HepG2 (cell line): ENCODE measurements around the gene ARL16. TPM values are rescaled to one million over a fixed set of nuclear protein-coding genes. Genes with fewer than 3 reads are reported as not detected.

ENCODE experiments used
- HES4 ChIP-seq: sonication (generic); formaldehyde crosslinking; IDR thresholded peaks from 2 replicates; pipeline ENCODE4 v1.9.0; 2021; ENCODE audit warnings: mild to moderate bottlenecking, missing genetic modification reagents, borderline replicate concordance
- KDM4B ChIP-seq: sonication (generic); formaldehyde crosslinking; IDR thresholded peaks from 2 replicates; pipeline ENCODE4 v1.4.0; 2020; ENCODE audit warnings: missing genetic modification reagents
- NAIF1 ChIP-seq: sonication (generic); formaldehyde crosslinking; IDR thresholded peaks from 2 replicates; pipeline ENCODE4 v1.5.0; 2020; ENCODE audit warnings: mild to moderate bottlenecking, missing genetic modification reagents, borderline replicate concordance
- PHB2 ChIP-seq: fragments of 450-650 bp; IDR thresholded peaks from 2 replicates; pipeline ENCODE4 v1.6.1; 2018; ENCODE audit not compliant: partially characterized antibody
- SRSF1 ChIP-seq: fragments of 200-400 bp; formaldehyde crosslinking; optimal IDR thresholded peaks from 2 replicates; pipeline ENCODE3; 2017; ENCODE audit warnings: mild to moderate bottlenecking, low read depth, low read length, moderate library complexity
- ZNF558 ChIP-seq: sonication (generic); formaldehyde crosslinking; IDR thresholded peaks from 2 replicates; pipeline ENCODE4 v1.9.0; 2022; ENCODE audit warnings: mild to moderate bottlenecking, missing genetic modification reagents, borderline replicate concordance
- ZNF670 ChIP-seq: sonication (generic); formaldehyde crosslinking; IDR thresholded peaks from 2 replicates; pipeline ENCODE4 v1.8.0; 2022; ENCODE audit warnings: mild to moderate bottlenecking, missing genetic modification reagents, borderline replicate concordance
- ZNF703 ChIP-seq: sonication (generic); formaldehyde crosslinking; IDR thresholded peaks from 2 replicates; pipeline ENCODE4 v1.5.1; 2020; ENCODE audit warnings: missing genetic modification reagents, mild to moderate bottlenecking, moderate library complexity, borderline replicate concordance
- polyA plus RNA-seq, 8 experiments: library from polyadenylated mRNA; depleted of rRNA in 3 of 8; stranded (reverse) in 7 of 8; unstranded in 1 of 8; fragments of >200 nt; fragmentation: Illumina TruSeq in 4 of 8; extraction: Trizol in 4 of 8; gene quantifications; 2 replicates each; pipeline versions ENCODE4 v1.2.1 to v1.2.3, GENCODE V29; 2011 to 2016; ENCODE audit warnings: low read depth in 4 of 8, missing spikeins in 1 of 8, mixed read lengths in 1 of 8; ENCODE audit not compliant: insufficient read depth in 1 of 8
- total RNA-seq, 5 experiments: library from RNA; depleted of rRNA; stranded (reverse); fragments of >200 nt; fragmentation: Illumina TruSeq; extraction: Trizol; gene quantifications; 2 replicates each; pipeline ENCODE4 v1.2.3, GENCODE V29; 2016; ENCODE audit warnings: low read depth in 1 of 5
- TF ChIP-seq, protein P1 (sequence below): IDR thresholded peaks from 2 replicates; pipeline ENCODE4 v1.6.1; 2012; ENCODE audit warnings: inconsistent platforms
- TF ChIP-seq, protein P2 (sequence below): sonication (generic); formaldehyde crosslinking; conservative IDR thresholded peaks from 2 replicates; pipeline ENCODE4 v1.4.0; 2020; ENCODE audit warnings: missing genetic modification reagents
- TF ChIP-seq, protein P3 (sequence below): sonication (generic); formaldehyde crosslinking; IDR thresholded peaks from 2 replicates; pipeline ENCODE4 v1.4.0; 2020; ENCODE audit warnings: missing genetic modification reagents, borderline replicate concordance
- TF ChIP-seq, protein P4 (sequence below): sonication (generic); formaldehyde crosslinking; IDR thresholded peaks from 2 replicates; pipeline ENCODE4 v1.8.0; 2022; ENCODE audit warnings: mild to moderate bottlenecking, missing genetic modification reagents, moderate library complexity
- TF ChIP-seq, protein P5 (sequence below): sonication (generic); formaldehyde crosslinking; IDR thresholded peaks from 2 replicates; pipeline ENCODE4 v1.9.0; 2022; ENCODE audit warnings: missing genetic modification reagents, mild to moderate bottlenecking, borderline replicate concordance

The ARL16 gene
- total and polyA plus RNA-seq, 2 of the 13 experiments (the other 11 are each of a cell fraction or from before 2014, with no cell fraction given): 20.8 to 30.8 TPM

DNA sequence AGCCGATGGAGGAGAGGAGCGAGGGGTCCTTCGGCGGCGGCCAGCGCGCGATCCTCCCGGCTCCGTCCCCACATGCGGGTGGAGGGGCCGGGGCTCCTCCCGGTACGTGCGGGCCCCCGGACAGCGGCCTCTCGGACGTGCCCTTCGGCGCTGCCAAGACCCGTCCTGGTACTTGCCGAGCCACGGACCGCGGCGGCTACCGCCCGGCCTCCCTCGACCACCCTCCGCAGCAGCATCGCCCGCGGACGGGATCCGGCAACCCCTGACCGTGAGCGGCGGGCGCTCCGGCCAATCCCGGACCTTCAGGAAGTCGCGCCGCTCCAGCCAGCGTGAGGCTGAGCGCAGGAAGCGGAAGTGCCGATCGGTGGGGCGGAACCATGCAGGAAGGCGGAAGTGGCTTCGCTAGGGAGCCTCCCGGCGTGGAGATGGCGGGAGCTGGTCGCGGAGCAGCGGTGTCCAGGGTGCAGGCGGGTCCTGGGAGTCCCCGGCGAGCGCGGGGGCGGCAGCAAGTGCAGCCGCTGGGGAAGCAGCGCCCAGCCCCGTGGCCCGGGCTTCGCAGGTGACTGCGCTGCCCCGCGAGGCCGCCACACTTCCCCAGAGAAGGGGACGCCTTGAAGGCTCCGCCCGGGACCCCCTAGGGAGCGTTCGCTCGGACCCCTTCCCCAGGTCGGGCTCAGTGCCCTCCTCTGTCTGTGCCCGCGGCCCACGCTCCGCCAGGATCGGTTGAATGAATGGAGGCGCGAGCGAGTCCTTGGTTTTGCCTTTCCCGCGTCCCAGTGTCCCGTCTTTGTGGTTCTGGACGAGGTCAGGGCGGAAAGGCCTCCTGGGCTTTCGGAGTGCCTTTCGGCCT, 17.0 kb downstream of the ARL16 start, which contains the start of the genes CCDC137 and OXLD1 (continued):
- TF ChIP-seq, protein P1, sequence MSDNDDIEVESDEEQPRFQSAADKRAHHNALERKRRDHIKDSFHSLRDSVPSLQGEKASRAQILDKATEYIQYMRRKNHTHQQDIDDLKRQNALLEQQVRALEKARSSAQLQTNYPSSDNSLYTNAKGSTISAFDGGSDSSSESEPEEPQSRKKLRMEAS: peak; percentile 95
- TF ChIP-seq NAIF1 (CRISPR knock-in tag) (0 out of 2 replicates have a peak, but pooled peaks have one; percentile 51), KDM4B (CRISPR knock-in tag) (peak; percentile 77; the same call in 1 of the 2 replicates), HES4 (CRISPR knock-in tag) (peak; percentile 88; the same call in 1 of the 2 replicates), ZNF558 (CRISPR knock-in tag) (no peak), SRSF1 (no peak), ZNF670 (peak; percentile 71; the same call in 1 of the 2 replicates), ZNF703 (CRISPR knock-in tag) (0 out of 2 replicates have a peak, but pooled peaks have one; percentile 69), PHB2 (no peak)
- TF ChIP-seq, protein P2, sequence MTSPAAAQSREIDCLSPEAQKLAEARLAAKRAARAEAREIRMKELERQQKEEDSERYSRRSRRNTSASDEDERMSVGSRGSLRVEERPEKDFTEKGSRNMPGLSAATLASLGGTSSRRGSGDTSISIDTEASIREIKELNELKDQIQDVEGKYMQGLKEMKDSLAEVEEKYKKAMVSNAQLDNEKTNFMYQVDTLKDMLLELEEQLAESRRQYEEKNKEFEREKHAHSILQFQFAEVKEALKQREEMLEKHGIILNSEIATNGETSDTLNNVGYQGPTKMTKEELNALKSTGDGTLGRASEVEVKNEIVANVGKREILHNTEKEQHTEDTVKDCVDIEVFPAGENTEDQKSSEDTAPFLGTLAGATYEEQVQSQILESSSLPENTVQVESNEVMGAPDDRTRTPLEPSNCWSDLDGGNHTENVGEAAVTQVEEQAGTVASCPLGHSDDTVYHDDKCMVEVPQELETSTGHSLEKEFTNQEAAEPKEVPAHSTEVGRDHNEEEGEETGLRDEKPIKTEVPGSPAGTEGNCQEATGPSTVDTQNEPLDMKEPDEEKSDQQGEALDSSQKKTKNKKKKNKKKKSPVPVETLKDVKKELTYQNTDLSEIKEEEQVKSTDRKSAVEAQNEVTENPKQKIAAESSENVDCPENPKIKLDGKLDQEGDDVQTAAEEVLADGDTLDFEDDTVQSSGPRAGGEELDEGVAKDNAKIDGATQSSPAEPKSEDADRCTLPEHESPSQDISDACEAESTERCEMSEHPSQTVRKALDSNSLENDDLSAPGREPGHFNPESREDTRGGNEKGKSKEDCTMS (CRISPR knock-in tag): no peak
- TF ChIP-seq, protein P3, sequence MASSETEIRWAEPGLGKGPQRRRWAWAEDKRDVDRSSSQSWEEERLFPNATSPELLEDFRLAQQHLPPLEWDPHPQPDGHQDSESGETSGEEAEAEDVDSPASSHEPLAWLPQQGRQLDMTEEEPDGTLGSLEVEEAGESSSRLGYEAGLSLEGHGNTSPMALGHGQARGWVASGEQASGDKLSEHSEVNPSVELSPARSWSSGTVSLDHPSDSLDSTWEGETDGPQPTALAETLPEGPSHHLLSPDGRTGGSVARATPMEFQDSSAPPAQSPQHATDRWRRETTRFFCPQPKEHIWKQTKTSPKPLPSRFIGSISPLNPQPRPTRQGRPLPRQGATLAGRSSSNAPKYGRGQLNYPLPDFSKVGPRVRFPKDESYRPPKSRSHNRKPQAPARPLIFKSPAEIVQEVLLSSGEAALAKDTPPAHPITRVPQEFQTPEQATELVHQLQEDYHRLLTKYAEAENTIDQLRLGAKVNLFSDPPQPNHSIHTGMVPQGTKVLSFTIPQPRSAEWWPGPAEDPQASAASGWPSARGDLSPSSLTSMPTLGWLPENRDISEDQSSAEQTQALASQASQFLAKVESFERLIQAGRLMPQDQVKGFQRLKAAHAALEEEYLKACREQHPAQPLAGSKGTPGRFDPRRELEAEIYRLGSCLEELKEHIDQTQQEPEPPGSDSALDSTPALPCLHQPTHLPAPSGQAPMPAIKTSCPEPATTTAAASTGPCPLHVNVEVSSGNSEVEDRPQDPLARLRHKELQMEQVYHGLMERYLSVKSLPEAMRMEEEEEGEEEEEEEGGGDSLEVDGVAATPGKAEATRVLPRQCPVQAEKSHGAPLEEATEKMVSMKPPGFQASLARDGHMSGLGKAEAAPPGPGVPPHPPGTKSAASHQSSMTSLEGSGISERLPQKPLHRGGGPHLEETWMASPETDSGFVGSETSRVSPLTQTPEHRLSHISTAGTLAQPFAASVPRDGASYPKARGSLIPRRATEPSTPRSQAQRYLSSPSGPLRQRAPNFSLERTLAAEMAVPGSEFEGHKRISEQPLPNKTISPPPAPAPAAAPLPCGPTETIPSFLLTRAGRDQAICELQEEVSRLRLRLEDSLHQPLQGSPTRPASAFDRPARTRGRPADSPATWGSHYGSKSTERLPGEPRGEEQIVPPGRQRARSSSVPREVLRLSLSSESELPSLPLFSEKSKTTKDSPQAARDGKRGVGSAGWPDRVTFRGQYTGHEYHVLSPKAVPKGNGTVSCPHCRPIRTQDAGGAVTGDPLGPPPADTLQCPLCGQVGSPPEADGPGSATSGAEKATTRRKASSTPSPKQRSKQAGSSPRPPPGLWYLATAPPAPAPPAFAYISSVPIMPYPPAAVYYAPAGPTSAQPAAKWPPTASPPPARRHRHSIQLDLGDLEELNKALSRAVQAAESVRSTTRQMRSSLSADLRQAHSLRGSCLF: peak; percentile 85; the same call in 1 of the 2 replicates
- TF ChIP-seq, protein P4, sequence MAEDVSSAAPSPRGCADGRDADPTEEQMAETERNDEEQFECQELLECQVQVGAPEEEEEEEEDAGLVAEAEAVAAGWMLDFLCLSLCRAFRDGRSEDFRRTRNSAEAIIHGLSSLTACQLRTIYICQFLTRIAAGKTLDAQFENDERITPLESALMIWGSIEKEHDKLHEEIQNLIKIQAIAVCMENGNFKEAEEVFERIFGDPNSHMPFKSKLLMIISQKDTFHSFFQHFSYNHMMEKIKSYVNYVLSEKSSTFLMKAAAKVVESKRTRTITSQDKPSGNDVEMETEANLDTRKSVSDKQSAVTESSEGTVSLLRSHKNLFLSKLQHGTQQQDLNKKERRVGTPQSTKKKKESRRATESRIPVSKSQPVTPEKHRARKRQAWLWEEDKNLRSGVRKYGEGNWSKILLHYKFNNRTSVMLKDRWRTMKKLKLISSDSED: no peak
- TF ChIP-seq, protein P5, sequence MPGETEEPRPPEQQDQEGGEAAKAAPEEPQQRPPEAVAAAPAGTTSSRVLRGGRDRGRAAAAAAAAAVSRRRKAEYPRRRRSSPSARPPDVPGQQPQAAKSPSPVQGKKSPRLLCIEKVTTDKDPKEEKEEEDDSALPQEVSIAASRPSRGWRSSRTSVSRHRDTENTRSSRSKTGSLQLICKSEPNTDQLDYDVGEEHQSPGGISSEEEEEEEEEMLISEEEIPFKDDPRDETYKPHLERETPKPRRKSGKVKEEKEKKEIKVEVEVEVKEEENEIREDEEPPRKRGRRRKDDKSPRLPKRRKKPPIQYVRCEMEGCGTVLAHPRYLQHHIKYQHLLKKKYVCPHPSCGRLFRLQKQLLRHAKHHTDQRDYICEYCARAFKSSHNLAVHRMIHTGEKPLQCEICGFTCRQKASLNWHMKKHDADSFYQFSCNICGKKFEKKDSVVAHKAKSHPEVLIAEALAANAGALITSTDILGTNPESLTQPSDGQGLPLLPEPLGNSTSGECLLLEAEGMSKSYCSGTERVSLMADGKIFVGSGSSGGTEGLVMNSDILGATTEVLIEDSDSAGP (CRISPR knock-in tag): peak; percentile 96
